Transverse colon (tissue), 4 donors: ENCODE data around the gene SUCLG2. TPM values are rescaled to one million over a fixed set of nuclear protein-coding genes. Genes with fewer than 3 reads are reported as not detected.

Experiments
- DNase-seq: peaks from one replicate; pipeline ENCODE4 v3.0.0-alpha.2; 2019
- H3K27ac ChIP-seq, 4 donors: fragments of 200-600 bp; sonication (generic); 2 replicates each; pipeline ENCODE4 v1.5.1; 2016 to 2018; ENCODE audit warnings: inconsistent platforms in 4 of 4
- H3K27me3 ChIP-seq: fragments of 200-600 bp; sonication (generic); 2 replicates; pipeline ENCODE4 v1.5.1; 2017; ENCODE audit warnings: inconsistent platforms
- H3K36me3 ChIP-seq, 4 donors: fragments of 200-600 bp; sonication (generic); 2 replicates each; pipeline ENCODE4 v1.5.1; 2017 to 2019; ENCODE audit warnings: inconsistent platforms in 4 of 4
- H3K4me1 ChIP-seq, 4 donors: fragments of 200-600 bp; sonication (generic); 2 replicates each; pipeline ENCODE4 v1.5.1; 2017 to 2020; ENCODE audit warnings: inconsistent platforms in 4 of 4
- H3K4me3 ChIP-seq, 4 donors: fragments of 200-600 bp; sonication (generic); 1 replicate in 1 of 4; 2 replicates in 3 of 4; pipeline versions ENCODE4 v1.5.1 to v1.6.1; 2017 to 2019; ENCODE audit warnings: inconsistent platforms in 4 of 4
- H3K9me3 ChIP-seq, 2 donors: fragments of 200-600 bp; sonication (generic); 2 replicates each; pipeline ENCODE4 v1.5.1; 2017 to 2019; ENCODE audit warnings: inconsistent platforms in 2 of 2
- CTCF ChIP-seq, 5 experiments: fragments of 200-600 bp in 3 of 5; fragments of 450-650 bp in 2 of 5; sonication (generic) in 3 of 5; IDR thresholded peaks; 1 replicate in 2 of 5; 2 replicates in 3 of 5; pipeline ENCODE4 v1.5.1; 2016 to 2017; ENCODE audit warnings: antibody characterized with exemption in 5 of 5, inconsistent platforms in 3 of 5, mild to moderate bottlenecking in 2 of 5, moderate library complexity in 1 of 5
- EP300 ChIP-seq: sonication (generic); formaldehyde crosslinking; IDR thresholded peaks from one replicate; pipeline ENCODE4 v1.6.1; 2017; ENCODE audit warnings: antibody characterized with exemption, low read depth
- POLR2A ChIP-seq: fragments of 450-650 bp; IDR thresholded peaks from one replicate; pipeline ENCODE4 v1.6.1; 2016; ENCODE audit warnings: antibody characterized with exemption, mild to moderate bottlenecking, moderate library complexity
- POLR2AphosphoS5 ChIP-seq, 3 donors: sonication (generic); formaldehyde crosslinking; IDR thresholded peaks; one replicate each; pipeline ENCODE4 v1.6.1; 2016; ENCODE audit warnings: antibody characterized with exemption in 3 of 3
- WGBS, 2 donors: methylation state at CpG; one replicate each; pipeline ENCODE4 v1.1.5; 2018; ENCODE audit warnings: low coverage in 1 of 2; 5-methylcytosine and 5-hydroxymethylcytosine counted together
- in situ Hi-C, 4 donors: fragments of 200-750 bp; cut with MboI; loops; one replicate each; pipeline versions ENCODE4 v1.15.0 to v1.15.1; 2017; ENCODE audit warnings: low sequenced_read_pairs in 3 of 4, low pct_ligation_motif_present in 1 of 4, low pct_unique_long_range_greater_than_20kb in 1 of 4
- intact Hi-C: fragments of 100-400 bp; cut with DNase I; formaldehyde crosslinking; loops from one replicate; pipeline ENCODE4 v1.15.1; 2023; ENCODE audit warnings: low total_unique reads
- total RNA-seq, 4 donors: library from RNA; depleted of rRNA; stranded (reverse); fragments of >200 nt; gene quantifications; one replicate each; pipeline ENCODE4 v1.1.0, GENCODE V29; 2016

Gene SUCLG2
- total RNA-seq, 4 donors from 2014 or later, result 59.5 to 269 (median 160) TPM

GRCh38 chr3:67564973-67565372 is 89.4 kb downstream of the SUCLG2 start:
- in situ Hi-C loops (no loop called here), intact Hi-C loops (loop anchor here (10.0 kb wide), 1 partner anchor 880 kb away; no protein-coding TSS in a partner anchor)
- no peaks in the 10 kb centered on the region for H3K27me3 ChIP-seq

DNA sequence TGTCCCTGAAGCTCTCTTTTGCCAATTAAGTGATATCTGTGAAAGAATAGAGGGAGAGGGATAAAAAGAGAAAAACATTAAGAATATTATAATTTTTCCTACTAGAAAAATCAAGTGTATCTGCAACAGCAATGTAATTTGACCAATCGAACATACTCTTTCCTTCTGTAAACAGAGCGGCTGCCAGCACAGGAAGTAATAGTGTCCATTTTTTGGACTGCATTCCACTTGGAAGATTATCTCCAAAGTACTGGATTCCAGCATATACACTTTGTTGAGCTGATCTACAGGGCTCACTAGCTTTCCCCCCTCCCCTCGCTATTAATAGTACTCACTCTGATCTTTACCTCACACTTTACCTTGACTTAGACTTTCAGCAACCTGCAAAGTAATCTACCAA is 90.4 kb downstream of the SUCLG2 start:
- H3K4me1 ChIP-seq, result peaks cover 0 to 6% (median 0%) of the 10 kb centered on the region in 4 donors
- no peaks in the 10 kb centered on the region for H3K9me3 ChIP-seq
- intact Hi-C loops (loop anchor here (10.0 kb wide), 1 partner anchor 879 kb away; no protein-coding TSS in a partner anchor), in situ Hi-C loops (no loop called here)
- WGBS, 2 donors, result 40 to 77% methylated on average over 2 to 3 of the region's 3 CpGs
- no peak overlapping the region for H3K4me3 ChIP-seq
- H3K27me3 ChIP-seq, result no peaks in the 10 kb centered on the region
- no peak for DNase-seq
- TF ChIP-seq POLR2AphosphoS5 (IDR thresholded peaks at IDR 0.05) (no peak), EP300 (no peak), POLR2A (no peak), CTCF (IDR thresholded peaks at IDR 0.05) (no peak)
- no peak overlapping the region for H3K27ac ChIP-seq
- H3K36me3 ChIP-seq, result no peaks in the 10 kb centered on the region

More at GRCh38 chr3:67564973-67565372, 89.4 kb downstream of the SUCLG2 start:
- Histone ChIP-seq H3K27ac (no peak overlapping the region), H3K4me1 (peaks cover 0 to 6% (median 0%) of the 10 kb centered on the region in 4 donors), H3K36me3 (no peaks in the 10 kb centered on the region), H3K4me3 (no peak overlapping the region), H3K9me3 (no peaks in the 10 kb centered on the region)
- WGBS, 2 donors, result 40 to 58% methylated on average over 1 of the region's 1 CpG
- TF ChIP-seq EP300 (no peak), POLR2A (no peak), CTCF (IDR thresholded peaks at IDR 0.05) (no peak), POLR2AphosphoS5 (IDR thresholded peaks at IDR 0.05) (no peak)
- no peak for DNase-seq

DNA sequence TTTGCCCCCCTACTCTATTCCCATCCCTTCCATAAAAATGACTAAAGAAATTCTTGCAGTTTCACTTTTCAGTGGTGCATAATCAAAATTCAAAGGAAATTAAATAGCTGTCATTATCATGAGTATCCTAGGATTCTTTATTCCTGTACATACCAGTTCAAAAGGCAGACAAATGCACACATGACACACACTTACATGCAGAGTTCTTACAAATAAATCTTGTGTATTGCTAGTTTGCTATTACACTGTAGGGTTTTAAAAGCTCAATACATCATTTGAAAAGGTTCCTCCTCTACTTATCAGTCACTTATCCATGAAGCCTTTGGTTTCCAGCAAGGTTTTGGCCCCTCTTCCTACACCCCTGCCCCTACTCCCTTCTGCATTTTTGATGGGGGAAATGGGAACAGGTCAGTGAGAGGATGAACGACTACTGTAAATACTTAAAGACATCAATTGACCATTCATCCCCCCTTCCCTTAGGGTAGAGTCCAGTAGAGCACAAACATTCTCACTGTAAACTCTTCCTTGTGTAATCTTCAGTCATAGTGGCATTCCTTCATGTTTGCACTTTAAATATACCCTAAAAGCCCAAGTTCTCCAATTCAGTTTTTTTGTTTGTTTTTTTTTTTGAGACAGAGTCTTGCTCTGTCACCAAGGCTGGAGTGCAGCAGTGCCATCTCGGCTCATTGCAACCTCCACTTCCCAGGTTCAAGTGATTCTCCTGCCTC is 92.6 kb downstream of the SUCLG2 start:
- H3K4me1 ChIP-seq, result peaks cover 0 to 6% (median 0%) of the 10 kb centered on the region in 4 donors
- 73 to 83% methylated on average over 1 to 2 of the region's 2 CpGs for WGBS, 2 donors
- no peak for DNase-seq
- H3K27ac ChIP-seq, result no peak overlapping the region
- TF ChIP-seq CTCF (IDR thresholded peaks at IDR 0.05) (no peak), POLR2AphosphoS5 (IDR thresholded peaks at IDR 0.05) (no peak), POLR2A (no peak)
- H3K27me3 ChIP-seq, result no peaks in the 10 kb centered on the region
- no peaks in the 10 kb centered on the region for H3K9me3 ChIP-seq
- H3K36me3 ChIP-seq, result no peaks in the 10 kb centered on the region
- H3K4me3 ChIP-seq, result no peak overlapping the region
- in situ Hi-C loops, result no loop called here
- intact Hi-C loops, result loop anchor here (10.0 kb wide), 1 partner anchor 877 kb away; no protein-coding TSS in a partner anchor

GRCh38 chr3:67561266-67561665 is 93.1 kb downstream of the SUCLG2 start:
- no peak for TF ChIP-seq POLR2A
- no peak for TF ChIP-seq CTCF (IDR thresholded peaks at IDR 0.05)
- TF ChIP-seq EP300, result no peak
- TF ChIP-seq POLR2AphosphoS5 (IDR thresholded peaks at IDR 0.05), result no peak

More at GRCh38 chr3:67561266-67561665, 93.1 kb downstream of the SUCLG2 start:
- no peak for DNase-seq
- peaks cover 0 to 6% (median 0%) of the 10 kb centered on the region in 4 donors for H3K4me1 ChIP-seq
- intact Hi-C loops, result loop anchor here (10.0 kb wide), 1 partner anchor 876 kb away; no protein-coding TSS in a partner anchor
- no peak overlapping the region for H3K27ac ChIP-seq
- H3K4me3 ChIP-seq, result no peak overlapping the region
- H3K36me3 ChIP-seq, result no peaks in the 10 kb centered on the region
- in situ Hi-C loops, result no loop called here
- H3K9me3 ChIP-seq, result no peaks in the 10 kb centered on the region
- WGBS, 2 donors, result 0% methylated on average over 1 of the region's 1 CpG
- no peaks in the 10 kb centered on the region for H3K27me3 ChIP-seq
